Keratinocyte (primary cell): Measurements from ENCODE around the gene OSBPL8. TPM values are rescaled to one million over a fixed set of nuclear protein-coding genes. Genes with fewer than 3 reads are reported as not detected.

ENCODE experiments used
- DNase-seq: peaks from one replicate; pipeline ENCODE4 v3.0.0-alpha.2; 2011; ENCODE audit warnings: low read depth, missing footprints, low spot score
- FAIRE-seq: peaks from 2 replicates; lab custom pipeline; 2011; peaks lifted over from hg19 to GRCh38; lab: Jason Lieb, UNC
- H2AFZ ChIP-seq: 2 replicates; pipeline ENCODE4 v1.6.0; 2012; ENCODE audit warnings: low read length, control low read depth, inconsistent platforms; ENCODE audit not compliant: control insufficient read depth
- H3K27ac ChIP-seq: 2 replicates; pipeline ENCODE4 v1.5.1; 2011; ENCODE audit warnings: low read length; ENCODE audit not compliant: control insufficient read depth, insufficient read depth
- H3K27me3 ChIP-seq: 3 replicates; pipeline ENCODE4 v1.6.0; 2011; ENCODE audit warnings: low read length; ENCODE audit not compliant: control insufficient read depth, insufficient read depth; ENCODE audit errors: extremely low read depth
- H3K36me3 ChIP-seq, 2 experiments: 2 replicates in 1 of 2; 3 replicates in 1 of 2; pipeline ENCODE4 v1.5.1; 2011; ENCODE audit warnings: low read length in 2 of 2, mild to moderate bottlenecking in 1 of 2; ENCODE audit not compliant: control insufficient read depth in 2 of 2, insufficient read depth in 2 of 2; ENCODE audit errors: extremely low read depth in 1 of 2
- H3K4me1 ChIP-seq: 3 replicates; pipeline ENCODE4 v1.5.1; 2011; ENCODE audit warnings: low read length; ENCODE audit not compliant: control insufficient read depth, insufficient read depth; ENCODE audit errors: extremely low read depth
- H3K4me2 ChIP-seq: 3 replicates; pipeline ENCODE4 v1.6.0; 2011; ENCODE audit warnings: low read depth, low read length; ENCODE audit not compliant: control insufficient read depth, insufficient read depth; ENCODE audit errors: extremely low read depth
- H3K4me3 ChIP-seq, 3 experiments: fragments of 200-600 bp in 1 of 3; sonication (generic) in 1 of 3; 2 replicates in 2 of 3; 3 replicates in 1 of 3; pipeline ENCODE4 v1.5.1; 2011 to 2016; ENCODE audit warnings: low read length in 3 of 3, mild to moderate bottlenecking in 3 of 3, control low read depth in 2 of 3, inconsistent platforms in 1 of 3, low read depth in 1 of 3, mixed read lengths in 1 of 3, mixed run types in 1 of 3, moderate library complexity in 1 of 3; ENCODE audit not compliant: control insufficient read depth in 2 of 3, insufficient read depth in 2 of 3; ENCODE audit errors: extremely low read depth in 1 of 3
- H3K79me2 ChIP-seq: 2 replicates; pipeline ENCODE4 v1.6.0; 2012; ENCODE audit warnings: low read length; ENCODE audit not compliant: control insufficient read depth, insufficient read depth
- H3K9ac ChIP-seq: 3 replicates; pipeline ENCODE4 v1.6.0; 2011; ENCODE audit warnings: low read length; ENCODE audit not compliant: control insufficient read depth, insufficient read depth; ENCODE audit errors: extremely low read depth
- H3K9me1 ChIP-seq: 3 replicates; pipeline ENCODE4 v1.6.0; 2011; ENCODE audit warnings: low read length; ENCODE audit not compliant: control insufficient read depth, insufficient read depth; ENCODE audit errors: extremely low read depth
- H3K9me3 ChIP-seq: 2 replicates; pipeline ENCODE4 v1.5.1; 2012; ENCODE audit warnings: low read depth, low read length; ENCODE audit not compliant: control insufficient read depth
- H4K20me1 ChIP-seq: 3 replicates; pipeline ENCODE4 v1.6.0; 2011; ENCODE audit warnings: low read length; ENCODE audit not compliant: control insufficient read depth, insufficient read depth; ENCODE audit errors: extremely low read depth
- EZH2 ChIP-seq: IDR thresholded peaks from one replicate; pipeline ENCODE4 v1.6.1; 2012; ENCODE audit warnings: inconsistent platforms, mild to moderate bottlenecking, low read length, moderate library complexity
- dilution Hi-C: fragments of 300-500 bp; cut with MboI; formaldehyde crosslinking; loops from one replicate; pipeline ENCODE4 v1.7.0; 2020; ENCODE audit warnings: low sequenced_read_pairs; ENCODE audit not compliant: extremely low pct_ligation_motif_present
- polyA plus RNA-seq, 5 experiments: library from polyadenylated mRNA; depleted of rRNA in 3 of 5; stranded (reverse) in 3 of 5; stranded (forward) in 1 of 5; unstranded in 1 of 5; fragments of >200 nt; gene quantifications; 1 replicate in 1 of 5; 2 replicates in 3 of 5; 3 replicates in 1 of 5; pipeline versions ENCODE4 v1.2.1 to v1.2.3, GENCODE V29; 2011 to 2012; ENCODE audit warnings: missing spikeins in 2 of 5, low read depth in 1 of 5, low replicate concordance in 1 of 5
- TF ChIP-seq, protein P1 (sequence below), 3 experiments: IDR thresholded peaks in 1 of 3; conservative IDR thresholded peaks in 1 of 3; optimal IDR thresholded peaks in 1 of 3; 2 replicates in 2 of 3; 3 replicates in 1 of 3; pipeline versions ENCODE3 to v1.5.1; 2011; ENCODE audit warnings: low read length in 3 of 3, mild to moderate bottlenecking in 3 of 3, moderate library complexity in 2 of 3, control low read depth in 1 of 3, inconsistent platforms in 1 of 3; ENCODE audit not compliant: insufficient read depth in 2 of 3; ENCODE audit errors: extremely low read depth in 1 of 3

The OSBPL8 gene
- polyA plus RNA-seq, 1 donor (not counting 4 experiments of a cell fraction or from before 2014, with no cell fraction given): 33.7 TPM

DNA sequence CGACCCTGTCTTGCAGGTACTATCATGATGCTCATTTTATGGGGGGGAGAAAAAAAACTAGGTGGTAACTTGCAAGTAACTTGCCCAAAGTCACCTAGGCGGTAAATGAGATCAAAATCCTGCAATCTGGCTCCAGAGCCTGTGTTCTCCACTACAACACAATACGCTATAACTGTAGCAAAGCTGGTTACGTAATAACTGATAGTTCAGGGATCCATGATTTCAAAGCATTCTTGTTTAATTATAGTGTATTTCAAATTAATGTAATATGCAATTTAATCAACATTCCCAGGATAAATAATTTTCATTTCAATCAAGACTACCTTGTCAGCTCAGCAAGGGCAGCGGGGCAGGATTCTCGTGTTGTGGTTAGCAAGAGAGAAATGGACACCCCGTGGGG lies 243.1 kb downstream of the OSBPL8 start:
- Histone ChIP-seq H3K27me3 (no peaks in the 10 kb centered on the region), H3K79me2 (no peaks in the 10 kb centered on the region), H3K9ac (no peak overlapping the region), H3K27ac (no peak overlapping the region), H3K9me1 (no peaks in the 10 kb centered on the region), H3K9me3 (no peaks in the 10 kb centered on the region), H3K4me2 (no peak overlapping the region), H3K4me1 (peaks cover 4% of the 10 kb centered on the region), H2AFZ (no peak overlapping the region), H4K20me1 (no peaks in the 10 kb centered on the region), H3K4me3 (no peak overlapping the region), H3K36me3 (no peaks in the 10 kb centered on the region)
- no peak for TF ChIP-seq EZH2
- TF ChIP-seq, protein P1, sequence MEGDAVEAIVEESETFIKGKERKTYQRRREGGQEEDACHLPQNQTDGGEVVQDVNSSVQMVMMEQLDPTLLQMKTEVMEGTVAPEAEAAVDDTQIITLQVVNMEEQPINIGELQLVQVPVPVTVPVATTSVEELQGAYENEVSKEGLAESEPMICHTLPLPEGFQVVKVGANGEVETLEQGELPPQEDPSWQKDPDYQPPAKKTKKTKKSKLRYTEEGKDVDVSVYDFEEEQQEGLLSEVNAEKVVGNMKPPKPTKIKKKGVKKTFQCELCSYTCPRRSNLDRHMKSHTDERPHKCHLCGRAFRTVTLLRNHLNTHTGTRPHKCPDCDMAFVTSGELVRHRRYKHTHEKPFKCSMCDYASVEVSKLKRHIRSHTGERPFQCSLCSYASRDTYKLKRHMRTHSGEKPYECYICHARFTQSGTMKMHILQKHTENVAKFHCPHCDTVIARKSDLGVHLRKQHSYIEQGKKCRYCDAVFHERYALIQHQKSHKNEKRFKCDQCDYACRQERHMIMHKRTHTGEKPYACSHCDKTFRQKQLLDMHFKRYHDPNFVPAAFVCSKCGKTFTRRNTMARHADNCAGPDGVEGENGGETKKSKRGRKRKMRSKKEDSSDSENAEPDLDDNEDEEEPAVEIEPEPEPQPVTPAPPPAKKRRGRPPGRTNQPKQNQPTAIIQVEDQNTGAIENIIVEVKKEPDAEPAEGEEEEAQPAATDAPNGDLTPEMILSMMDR (optimal IDR thresholded peaks at IDR 0.05 in 1 of 3, IDR thresholded peaks at IDR 0.05 in 1 of 3, conservative IDR thresholded peaks at IDR 0.05 in 1 of 3; ENCODE audit: extremely low read depth in 1 of 3, insufficient read depth in 2 of 3, low read length in 3 of 3): no peak
- FAIRE-seq (no peak), DNase-seq (no peak)
- dilution Hi-C loops: no loop called here

DNA sequence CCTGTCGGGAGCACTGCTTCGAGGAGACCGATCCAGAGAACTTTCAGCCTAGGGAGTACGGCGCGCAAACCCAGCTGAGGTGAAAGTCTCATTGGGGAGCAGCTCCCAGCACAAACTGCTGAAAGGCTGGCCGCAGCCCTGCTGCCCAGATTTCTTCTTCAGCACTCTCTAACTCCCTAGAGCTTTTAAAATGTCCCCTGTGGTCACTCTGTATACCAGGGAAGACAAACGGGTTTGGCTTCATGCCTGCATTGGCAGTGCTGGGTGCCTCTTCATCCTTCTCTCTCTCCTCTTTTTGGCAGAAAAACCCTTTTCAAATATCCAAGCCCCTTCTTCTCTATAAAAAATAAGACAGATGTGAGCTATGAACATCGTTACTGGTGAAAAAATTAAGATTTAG lies 246.3 kb downstream of the OSBPL8 start:
- H3K79me2 ChIP-seq: no peaks in the 10 kb centered on the region
- peaks cover 7% of the 10 kb centered on the region for H3K4me1 ChIP-seq
- DNase-seq (no peak), FAIRE-seq (no peak)
- no peak overlapping the region for H3K27ac ChIP-seq
- H3K4me3 ChIP-seq: no peak overlapping the region
- TF ChIP-seq, protein P1 (optimal IDR thresholded peaks at IDR 0.05 in 1 of 3, IDR thresholded peaks at IDR 0.05 in 1 of 3, conservative IDR thresholded peaks at IDR 0.05 in 1 of 3; ENCODE audit: extremely low read depth in 1 of 3, insufficient read depth in 2 of 3, low read length in 3 of 3): no peak
- no peak for TF ChIP-seq EZH2
- H4K20me1 ChIP-seq: no peaks in the 10 kb centered on the region
- dilution Hi-C loops: no loop called here
- H2AFZ ChIP-seq: no peak overlapping the region
- H3K9ac ChIP-seq: no peak overlapping the region
- H3K9me3 ChIP-seq: no peaks in the 10 kb centered on the region
- no peaks in the 10 kb centered on the region for H3K9me1 ChIP-seq
- H3K36me3 ChIP-seq: no peaks in the 10 kb centered on the region
- no peaks in the 10 kb centered on the region for H3K27me3 ChIP-seq
- no peak overlapping the region for H3K4me2 ChIP-seq
